Stimulated activated CD4-positive, alpha-beta T cell treated with anti-CD3 and anti-CD28 coated beads, Interleukin-2, amount 100 ng/mL, for 48 hours (primary cell): Measurements from ENCODE around the gene ARHGAP32.

ENCODE experiments used
- DNase-seq, 2 donors: peaks; one replicate each; pipeline ENCODE4 v3.0.0-alpha.2; 2020

Gene ARHGAP32

GRCh38 chr11:129102756-129103155 is 89.4 kb downstream of the ARHGAP32 start:
- DNase-seq, result no peak

GRCh38 chr11:129102225-129102624 is 89.9 kb downstream of the ARHGAP32 start:
- no peak for DNase-seq

GRCh38 chr11:129093283-129093682 is 98.8 kb downstream of the ARHGAP32 start:
- no peak for DNase-seq

DNA sequence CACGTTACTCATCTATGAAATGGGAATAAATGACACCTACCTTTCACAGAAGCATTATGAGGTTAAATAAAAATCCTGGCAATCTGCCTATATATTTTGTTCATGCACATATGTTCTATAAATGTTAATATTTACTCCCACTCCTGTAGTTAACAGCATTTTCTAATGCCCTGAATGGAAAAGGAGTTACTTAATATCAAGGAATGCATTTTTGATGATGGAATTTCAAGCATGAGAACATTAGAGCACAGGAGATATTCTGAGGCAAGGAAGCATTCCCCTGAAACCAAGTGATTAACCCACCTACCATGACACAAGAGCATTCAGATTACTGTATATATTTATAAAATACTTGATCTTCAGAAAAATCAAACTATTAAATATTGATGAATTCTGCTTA is 102.1 kb downstream of the ARHGAP32 start:
- no peak for DNase-seq

DNA sequence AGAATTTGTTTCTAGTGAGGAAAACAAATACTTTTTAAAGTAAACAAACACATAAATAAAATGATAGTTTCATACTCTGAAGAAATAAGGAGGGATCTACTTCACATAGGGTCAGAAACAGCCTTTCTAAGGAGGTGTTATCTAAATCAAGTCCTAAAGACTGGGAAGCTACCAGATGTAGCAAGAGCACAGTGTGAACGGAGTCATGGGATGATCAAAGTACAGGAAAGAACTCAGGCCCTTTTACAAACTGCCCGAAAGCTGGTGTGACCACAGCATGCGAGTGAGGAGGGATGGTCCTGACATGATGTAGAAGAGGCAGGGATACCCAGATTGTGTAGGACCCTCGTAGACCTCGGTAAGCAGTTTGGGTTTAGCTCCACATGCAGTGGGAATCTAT is 102.8 kb downstream of the ARHGAP32 start:
- no peak for DNase-seq

GRCh38 chr11:129086976-129087375 is 105.1 kb downstream of the ARHGAP32 start:
- no peak for DNase-seq

DNA sequence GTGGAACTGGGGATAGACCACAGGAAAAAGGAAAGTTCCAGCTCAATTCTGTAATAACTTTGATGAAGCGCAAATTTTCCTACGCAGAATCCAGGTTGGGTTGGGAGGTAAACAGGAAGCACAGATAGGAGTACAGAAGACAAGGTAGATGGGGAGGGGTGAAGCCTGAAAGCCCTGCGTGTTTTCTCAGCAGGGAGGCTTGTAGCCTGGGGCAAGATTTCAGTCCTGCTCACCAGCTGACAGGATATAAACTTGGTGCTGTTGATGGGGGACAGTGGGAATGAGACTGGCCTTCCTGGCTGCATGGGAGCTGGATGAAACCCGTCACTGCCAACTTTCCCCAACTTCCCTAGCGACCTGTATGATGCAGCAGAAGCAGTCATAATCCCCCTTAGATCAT is 114.9 kb downstream of the ARHGAP32 start:
- DNase-seq, result no peak

DNA sequence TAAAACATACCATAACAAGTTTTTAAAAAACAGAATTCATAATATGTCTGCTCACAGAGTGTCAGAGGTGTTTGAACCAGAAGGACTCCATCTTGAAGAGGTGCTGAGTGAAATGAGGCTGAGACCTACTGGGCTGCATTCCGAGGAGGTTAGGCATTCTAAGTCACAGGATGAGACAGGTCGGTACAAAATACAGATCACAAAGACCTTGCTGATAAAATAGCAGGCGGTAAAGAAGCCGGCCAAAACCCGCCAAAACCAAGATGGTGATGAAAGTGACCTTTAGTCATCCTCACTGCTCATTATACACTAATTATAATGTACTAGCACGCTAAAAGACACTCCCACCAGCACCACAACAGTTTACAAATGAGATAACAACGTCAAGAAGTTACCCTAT is 116.4 kb downstream of the ARHGAP32 start:
- DNase-seq, result no peak

GRCh38 chr11:129067454-129067853 is 124.7 kb downstream of the ARHGAP32 start:
- DNase-seq, result no peak

GRCh38 chr11:129066229-129066628 is 125.9 kb downstream of the ARHGAP32 start:
- no peak for DNase-seq

DNA sequence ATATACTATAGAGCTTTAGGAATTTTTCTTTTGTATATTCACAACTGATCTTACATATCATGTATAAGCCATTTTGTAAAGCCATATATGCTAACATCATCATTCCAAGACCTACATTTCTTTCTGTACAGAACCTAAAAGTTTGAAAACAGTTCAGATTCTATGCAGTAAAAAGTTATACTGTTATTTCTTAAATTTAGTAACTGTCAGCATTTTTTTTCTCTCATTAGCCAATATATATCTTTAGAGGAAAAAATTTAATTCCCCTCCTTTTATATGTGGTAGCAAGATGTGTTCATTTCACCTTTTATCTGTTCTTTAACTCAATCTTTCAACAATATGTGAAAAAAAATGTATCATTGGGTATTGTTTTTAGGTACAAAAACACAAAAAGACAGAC is 129.0 kb downstream of the ARHGAP32 start:
- no peak for DNase-seq

GRCh38 chr11:129061492-129062230 is 130.5 kb downstream of the ARHGAP32 start:
- DNase-seq, result no peak

- no peak for DNase-seq
Observed at GRCh38 chr11:129056916-129057315, 135.2 kb downstream of the ARHGAP32 start.

DNA sequence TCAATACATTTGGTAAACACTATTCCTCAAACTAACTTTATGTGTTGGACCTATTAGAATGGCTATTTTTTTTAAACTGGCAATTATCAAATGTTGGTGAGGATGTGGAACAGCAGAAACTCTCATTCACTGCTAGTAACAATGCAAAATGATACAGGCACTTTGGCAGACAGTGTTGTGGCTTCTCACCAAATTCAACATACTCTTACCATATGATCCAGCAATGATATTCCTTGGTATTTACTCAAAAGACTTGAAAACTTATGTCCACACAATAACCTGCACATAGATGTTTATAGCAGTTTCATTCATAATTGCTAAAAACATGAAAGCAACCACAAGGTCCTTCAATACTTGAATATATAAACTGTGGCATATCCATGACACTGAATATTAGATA is 136.9 kb downstream of the ARHGAP32 start:
- no peak for DNase-seq

- DNase-seq, result no peak
Observed at GRCh38 chr11:129048911-129049310, 143.2 kb downstream of the ARHGAP32 start.

DNA sequence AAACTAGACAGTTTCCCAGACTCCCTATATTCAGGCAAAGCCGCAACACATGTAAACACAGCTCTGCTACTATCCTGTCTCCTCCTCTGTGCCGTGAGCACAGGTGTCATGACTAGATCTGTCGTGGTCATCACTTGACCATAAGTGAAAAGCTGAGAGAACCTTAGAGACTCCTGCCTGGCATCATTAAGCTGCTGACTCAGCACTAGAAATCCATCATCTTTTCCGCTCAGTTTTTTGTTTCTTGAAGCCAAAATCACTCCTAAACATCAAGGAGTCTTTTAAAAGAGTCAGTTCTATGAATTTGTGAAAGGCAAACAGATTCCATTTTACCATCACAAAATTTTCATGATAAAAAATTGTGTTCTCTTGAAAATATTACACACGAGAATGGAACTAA is 147.0 kb downstream of the ARHGAP32 start:
- no peak for DNase-seq

- no peak for DNase-seq
Observed at GRCh38 chr11:129042503-129042902, 149.6 kb downstream of the ARHGAP32 start.

DNA sequence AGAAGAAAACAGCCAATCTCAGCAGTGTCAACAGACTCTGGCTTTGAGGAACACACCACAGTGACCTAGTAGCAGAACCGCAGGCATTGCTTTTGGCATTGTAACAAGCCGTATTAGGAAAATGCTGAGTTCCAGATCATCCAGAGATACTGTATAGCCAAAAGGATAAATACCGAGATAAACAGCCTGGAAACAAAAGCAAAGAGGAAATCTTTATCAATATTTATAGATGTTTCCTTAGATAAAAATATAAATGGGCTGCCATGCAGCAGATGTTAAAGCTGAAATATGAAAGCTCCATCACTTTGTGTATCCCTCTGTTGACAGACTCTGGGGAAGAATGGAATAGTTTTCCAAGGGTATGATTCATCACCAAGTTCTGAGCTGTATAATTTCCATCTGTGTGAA is 150.5 kb downstream of the ARHGAP32 start:
- DNase-seq, result no peak

- DNase-seq, result no peak
Observed at GRCh38 chr11:129040934-129041333, 151.2 kb downstream of the ARHGAP32 start.

DNA sequence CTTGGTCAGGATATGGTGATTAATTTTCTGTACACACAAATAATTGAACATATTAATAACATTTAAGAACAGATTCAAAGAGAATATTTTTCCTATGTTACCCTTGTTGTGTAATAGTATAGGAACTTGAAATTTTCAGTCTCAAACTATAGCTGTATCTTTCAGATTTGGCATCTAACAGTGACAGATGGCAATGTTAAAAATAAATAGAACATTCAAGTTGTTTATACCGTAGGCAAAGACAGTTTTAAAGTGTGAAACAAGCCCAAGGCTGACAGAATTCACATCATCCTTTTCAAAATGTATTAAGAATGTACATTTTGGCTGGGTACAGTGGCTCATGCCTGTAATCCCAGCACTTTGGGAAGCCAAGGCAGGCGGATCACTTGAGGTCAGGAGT is 156.9 kb downstream of the ARHGAP32 start:
- no peak for DNase-seq

DNA sequence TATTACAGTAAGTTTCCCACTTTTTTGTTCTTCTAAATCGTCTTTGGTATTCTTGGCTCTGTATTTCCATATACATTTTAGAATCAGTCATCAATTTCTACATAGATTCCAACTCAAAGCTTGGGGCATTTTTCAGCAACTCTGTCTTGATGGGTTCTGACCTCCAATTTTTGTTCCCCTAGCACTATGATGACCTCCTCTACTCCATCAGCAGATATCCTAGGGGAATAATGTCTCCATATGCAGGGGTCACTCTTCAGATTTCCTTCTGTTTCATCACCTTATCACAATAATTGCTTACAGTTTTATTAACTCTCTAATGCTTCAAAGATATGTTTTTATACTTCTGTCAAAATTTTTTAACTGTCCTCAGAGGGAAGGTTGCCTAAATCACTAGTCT is 158.1 kb downstream of the ARHGAP32 start:
- no peak for DNase-seq

DNA sequence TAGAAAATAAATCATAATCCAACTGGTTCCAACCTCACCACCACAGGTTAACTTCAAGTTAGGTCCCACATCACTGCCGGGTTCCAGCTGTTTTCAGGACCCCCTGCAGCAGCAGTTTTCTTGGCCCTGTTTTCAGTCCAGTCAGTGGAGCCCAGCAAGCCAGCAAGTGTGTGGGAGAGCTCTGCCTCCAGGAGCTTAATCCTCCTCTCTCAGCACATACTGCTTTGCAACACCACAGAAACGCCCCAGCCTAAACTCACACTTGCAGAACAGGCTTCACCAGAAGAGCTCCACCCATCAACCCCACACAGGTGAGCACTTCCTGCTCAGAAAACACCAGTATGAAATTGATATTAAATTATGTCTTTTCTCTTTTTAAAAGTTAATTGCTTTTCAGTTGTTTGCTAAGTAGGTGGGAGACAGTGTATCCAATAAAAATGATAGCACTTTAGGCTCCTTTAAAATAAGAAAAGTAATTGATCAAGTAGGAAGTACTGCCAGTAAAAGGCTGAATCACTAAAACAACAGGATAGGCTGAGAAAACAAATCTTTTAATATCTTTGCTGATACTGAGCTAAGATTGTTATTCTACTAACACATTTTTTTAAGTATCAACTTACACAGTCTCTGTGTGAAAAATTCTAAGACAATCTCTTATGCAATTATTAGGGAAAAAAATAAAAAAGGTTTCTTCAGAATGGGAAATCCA is 168.0 kb downstream of the ARHGAP32 start:
- no peak for DNase-seq

GRCh38 chr11:129021295-129021694 is 170.8 kb downstream of the ARHGAP32 start:
- no peak for DNase-seq

- no peak for DNase-seq
Observed at GRCh38 chr11:129018991-129019390, 173.1 kb downstream of the ARHGAP32 start.

GRCh38 chr11:129018126-129018525 is 174.0 kb downstream of the ARHGAP32 start:
- no peak for DNase-seq
